IPS-11a (cell line): ENCODE measurements around the gene SOD1.
"Not testable (repeated sequence)": the region's sequence is repeated elsewhere in the genome, so short reads cannot be mapped to it uniquely, and the experiment has no call there.

ENCODE experiments used
- H3K4me3 ChIP-seq: one replicate; pipeline ENCODE4 v1.5.1; 2013; ENCODE audit warnings: low read depth, low read length, control low read depth

SOD1 gene

DNA sequence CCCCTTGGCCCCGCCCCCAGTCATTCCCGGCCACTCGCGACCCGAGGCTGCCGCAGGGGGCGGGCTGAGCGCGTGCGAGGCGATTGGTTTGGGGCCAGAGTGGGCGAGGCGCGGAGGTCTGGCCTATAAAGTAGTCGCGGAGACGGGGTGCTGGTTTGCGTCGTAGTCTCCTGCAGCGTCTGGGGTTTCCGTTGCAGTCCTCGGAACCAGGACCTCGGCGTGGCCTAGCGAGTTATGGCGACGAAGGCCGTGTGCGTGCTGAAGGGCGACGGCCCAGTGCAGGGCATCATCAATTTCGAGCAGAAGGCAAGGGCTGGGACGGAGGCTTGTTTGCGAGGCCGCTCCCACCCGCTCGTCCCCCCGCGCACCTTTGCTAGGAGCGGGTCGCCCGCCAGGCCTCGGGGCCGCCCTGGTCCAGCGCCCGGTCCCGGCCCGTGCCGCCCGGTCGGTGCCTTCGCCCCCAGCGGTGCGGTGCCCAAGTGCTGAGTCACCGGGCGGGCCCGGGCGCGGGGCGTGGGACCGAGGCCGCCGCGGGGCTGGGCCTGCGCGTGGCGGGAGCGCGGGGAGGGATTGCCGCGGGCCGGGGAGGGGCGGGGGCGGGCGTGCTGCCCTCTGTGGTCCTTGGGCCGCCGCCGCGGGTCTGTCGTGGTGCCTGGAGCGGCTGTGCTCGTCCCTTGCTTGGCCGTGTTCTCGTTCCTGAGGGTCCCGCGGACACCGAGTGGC, at the start of gene SOD1:
Gene SOD1 (plus strand): TSS at position 158 of the 723 bp plus-strand sequence. CDS start 77 bp downstream, at position 235.
- H3K4me3 ChIP-seq, result peak within 1 kb of the TSS; percentile 87

DNA sequence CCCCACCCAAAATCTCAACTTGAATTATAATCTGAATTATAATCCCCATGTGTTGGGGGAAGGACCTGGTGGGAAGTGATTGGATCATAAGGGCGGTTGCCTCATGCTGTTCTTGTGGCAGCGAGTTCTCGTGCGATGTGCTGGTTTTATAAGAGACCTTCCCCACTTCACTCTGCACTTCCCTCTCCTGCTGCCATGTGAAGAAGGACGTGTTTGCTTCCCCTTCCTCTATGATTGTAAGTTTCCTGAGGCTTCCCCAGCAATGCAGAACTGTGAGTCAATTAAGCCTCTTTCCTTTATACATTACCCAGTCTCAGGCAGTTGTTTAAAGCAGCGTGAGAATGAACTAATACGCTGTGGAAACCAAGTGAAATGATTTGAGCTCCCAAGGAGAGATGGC, 48.0 kb upstream of the SOD1 start:
- no peak overlapping the region for H3K4me3 ChIP-seq

DNA sequence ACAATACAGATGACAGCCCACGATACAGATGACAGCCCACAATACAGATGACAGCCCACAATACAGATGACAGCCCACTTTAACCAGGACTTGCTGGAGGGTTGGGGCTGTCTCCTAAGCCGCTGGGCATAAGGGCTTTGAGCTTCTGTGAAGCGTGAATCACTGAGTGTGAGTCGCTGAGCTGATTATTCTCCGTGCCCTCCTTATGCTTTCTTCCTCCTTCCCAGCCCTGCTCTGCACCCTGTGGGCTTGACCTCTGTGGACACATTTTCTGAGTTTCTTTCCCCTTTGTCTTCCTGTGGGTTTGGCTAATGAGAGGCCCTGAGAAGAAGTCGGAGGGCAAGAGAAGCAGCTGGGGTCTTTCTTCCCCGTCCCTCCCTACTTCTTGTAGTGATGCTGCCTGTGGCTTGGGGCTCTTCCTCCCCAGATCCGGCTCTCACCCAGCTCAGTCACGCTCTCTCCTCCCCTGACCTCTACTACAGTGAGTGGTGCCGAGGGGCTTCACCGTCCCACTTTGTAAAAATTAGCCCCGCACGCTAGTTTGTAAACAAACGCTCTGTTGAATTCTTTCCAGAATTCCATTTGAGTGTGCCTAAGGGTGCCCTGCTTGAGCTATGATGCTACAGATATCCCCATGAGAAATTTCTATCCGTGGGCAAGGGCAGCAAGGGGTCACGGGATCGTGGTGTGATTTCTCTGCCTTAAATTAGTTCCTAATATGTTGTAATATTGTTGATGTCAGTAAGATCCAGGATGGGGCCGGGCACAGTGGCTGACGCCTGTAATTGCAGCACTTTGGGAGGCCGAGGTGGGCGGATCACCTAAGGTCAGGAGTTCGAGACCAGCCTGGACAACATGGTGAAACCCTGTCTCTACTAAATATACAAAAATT, 46.4 kb upstream of the SOD1 start:
- H3K4me3 ChIP-seq, result no peak overlapping the region

DNA sequence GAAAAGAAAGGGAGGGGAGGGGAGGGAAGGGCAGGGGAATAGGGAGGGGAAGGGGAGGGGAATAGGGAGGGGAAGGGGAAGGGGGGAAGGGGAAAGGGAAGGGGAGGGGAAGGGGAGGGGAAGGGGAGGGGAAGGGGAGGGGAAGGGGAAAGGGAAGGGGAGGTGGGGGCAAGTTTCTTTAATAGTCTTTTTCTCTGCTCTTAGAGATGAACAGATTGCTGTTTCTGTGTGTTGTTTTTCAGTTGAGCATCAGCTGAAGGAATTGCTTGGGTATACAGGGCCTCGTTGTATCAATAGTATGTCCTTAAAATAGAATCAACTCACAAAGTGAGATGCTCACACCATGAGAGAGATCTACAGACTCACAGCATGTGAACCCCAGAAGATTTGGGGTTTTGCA, 44.8 kb upstream of the SOD1 start:
- no peak overlapping the region for H3K4me3 ChIP-seq

DNA sequence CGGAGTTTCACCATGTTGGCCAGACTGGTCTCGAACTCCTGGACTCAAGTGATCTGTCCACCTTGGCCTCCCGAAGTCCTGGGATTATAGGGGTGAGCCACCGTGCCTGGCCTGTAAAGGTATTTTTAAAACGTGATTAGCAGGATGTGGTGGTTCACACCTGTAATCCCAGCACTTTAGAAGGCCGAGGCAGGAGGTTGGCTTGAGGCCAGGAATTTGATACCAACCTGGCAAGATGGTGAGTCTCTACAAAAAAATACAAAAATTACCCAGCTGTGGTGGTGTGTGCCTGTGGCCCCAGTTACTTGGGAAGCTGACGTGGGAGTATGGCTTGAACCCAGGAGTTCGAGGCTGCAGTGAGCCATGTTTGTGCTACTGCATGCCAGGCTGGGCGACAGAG, 43.3 kb upstream of the SOD1 start:
- no peak overlapping the region for H3K4me3 ChIP-seq

DNA sequence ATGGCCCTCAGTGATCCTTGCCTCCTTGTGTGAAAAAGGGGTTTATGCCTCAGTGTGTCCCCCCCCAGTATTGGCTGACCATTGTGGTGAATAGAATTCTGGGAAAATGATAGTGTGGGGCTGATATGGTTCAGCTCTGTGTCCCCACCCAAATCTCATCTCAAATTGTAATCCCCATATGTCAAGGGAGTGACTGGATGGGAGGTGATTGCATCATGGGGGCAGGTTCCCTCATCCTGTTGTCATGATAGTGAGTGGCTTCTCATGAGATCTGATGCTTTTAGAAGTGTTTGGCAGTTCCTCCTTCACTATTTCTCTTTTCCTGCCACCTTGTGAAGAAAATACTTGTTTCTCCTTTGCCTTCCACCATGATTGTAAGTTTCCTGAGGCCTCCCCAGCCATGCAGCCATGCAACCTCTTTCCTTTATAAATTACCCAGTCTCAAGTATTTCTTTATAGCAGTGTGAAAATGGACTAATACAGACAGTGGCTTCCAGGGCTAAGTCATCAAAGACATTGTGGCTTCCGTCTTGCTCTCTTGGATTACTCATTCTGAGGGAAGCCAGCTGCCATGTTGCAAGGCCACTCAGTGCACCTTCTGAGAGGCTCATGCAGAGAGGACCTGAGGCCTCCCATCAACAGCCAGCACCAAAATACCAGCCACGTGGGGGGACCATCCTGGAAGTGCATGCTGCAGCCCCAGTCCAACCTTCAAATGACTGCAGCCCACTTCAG, 40.6 kb upstream of the SOD1 start:
- H3K4me3 ChIP-seq, result no peak overlapping the region

DNA sequence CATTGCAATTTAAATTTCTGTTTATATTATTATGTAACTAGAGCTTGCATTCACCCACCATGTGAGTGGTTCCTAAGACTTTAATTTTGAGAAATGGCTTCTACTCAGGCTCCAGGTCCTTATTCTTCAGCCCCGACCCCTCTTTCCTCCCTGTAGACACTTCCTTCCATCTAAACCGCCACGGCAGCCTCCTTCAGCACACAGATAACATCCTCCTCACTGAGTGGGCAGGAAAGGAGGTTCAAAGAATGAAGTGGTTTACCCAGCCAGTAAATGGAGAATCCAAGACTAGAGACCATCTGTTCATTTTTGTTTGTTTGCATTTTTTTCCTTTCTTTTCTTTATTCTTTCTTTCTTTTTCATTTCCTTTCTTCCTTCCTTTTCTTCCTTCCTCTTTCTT, 37.1 kb upstream of the SOD1 start:
- H3K4me3 ChIP-seq, result no peak overlapping the region

DNA sequence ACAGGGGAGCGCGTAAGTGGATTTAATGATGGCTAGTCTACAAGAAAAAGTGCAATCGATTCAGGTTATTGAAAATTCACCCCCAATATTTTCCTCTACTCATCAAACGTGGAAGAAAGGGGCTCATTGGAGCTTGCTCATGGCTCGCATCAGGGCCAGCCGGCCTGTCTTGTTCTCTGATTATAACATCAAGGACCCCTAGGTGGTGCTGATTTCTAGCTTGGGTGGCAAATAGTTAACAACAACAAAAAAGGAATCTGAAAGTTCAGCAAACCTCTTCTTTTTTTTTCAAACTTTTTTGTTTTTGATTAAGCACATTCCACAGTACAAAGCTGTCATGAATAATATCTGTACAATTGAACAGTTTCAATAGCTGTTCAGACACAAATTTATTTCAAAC, 35.8 kb upstream of the SOD1 start:
- H3K4me3 ChIP-seq, result no peak overlapping the region

DNA sequence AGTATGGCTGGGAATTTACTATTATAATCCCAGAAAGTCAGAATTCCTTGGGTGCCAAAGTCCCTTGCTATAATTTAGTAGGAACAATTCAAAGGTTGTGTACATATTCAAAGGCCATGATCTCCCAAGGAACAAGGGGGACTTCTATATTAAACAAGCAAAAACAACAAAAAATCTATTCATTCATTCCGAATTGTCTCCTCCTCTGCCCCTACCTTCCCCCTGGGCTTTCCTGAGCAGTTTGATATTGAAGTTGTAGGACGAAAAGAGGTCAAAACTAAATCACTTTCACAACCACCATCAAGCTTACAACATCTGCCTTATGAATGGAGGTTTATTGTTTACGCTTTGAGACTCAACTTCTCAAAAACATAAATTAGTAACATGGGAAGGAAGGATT, 35.3 kb upstream of the SOD1 start:
- H3K4me3 ChIP-seq, result no peak overlapping the region

DNA sequence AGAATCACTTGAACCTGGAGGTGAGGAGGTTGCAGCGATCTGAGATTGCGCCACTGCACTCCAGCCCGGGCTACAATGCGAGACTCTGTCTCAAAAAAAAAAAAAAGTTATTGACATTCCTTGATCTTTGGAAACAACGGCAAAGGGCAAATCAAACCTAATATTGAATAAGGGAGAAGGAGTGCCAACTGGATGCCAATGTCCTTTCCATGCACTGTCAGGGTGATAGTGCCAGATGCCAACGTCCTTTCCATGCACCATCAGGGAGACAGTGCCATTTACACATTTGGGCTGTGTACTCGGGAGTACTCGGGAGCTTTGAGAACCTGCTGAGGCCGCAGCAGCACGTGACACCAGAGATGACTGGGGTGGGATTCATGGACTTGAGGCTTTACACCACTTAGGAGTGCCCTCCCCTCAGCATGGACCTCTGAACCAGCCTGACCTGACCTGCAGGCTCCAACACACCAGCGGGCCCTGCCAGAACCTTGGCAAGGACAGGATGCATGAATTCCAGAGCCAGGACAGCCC, 34.5 kb upstream of the SOD1 start:
- no peak overlapping the region for H3K4me3 ChIP-seq

DNA sequence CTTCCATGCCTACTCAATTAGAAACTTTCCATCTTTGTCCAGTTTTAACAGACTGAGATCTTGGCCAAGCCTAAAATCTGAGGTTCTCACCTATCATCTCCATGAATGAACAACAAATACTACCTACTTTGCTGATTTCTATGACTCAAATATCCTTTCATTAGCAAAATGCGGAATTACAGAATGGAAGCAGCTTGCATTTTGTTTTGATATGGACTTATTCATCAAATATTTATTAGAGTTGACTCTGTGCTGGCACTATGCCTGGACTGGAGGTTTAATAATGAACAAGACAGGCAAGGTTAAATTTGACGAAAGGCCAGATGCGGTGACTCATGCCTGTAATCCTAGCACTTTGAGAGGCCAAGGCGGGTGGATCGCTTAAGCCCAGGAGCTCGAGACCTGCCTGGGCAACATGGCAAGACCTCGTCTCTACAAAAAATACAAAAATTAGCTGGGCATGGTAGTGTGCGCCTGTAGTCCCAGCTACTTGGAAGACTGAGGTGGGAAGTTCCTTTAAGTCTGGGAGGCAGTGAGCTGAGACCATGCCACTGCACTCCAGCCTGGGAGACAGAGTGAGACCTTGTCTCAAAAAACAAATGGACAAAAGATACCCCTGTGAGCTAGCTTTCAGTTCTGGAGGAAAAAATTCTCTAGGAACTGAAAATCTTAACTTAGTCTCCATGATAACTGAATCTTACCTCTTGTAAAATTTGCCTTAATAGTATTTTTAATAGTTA, 29.4 kb upstream of the SOD1 start:
- H3K4me3 ChIP-seq, result no peak overlapping the region

DNA sequence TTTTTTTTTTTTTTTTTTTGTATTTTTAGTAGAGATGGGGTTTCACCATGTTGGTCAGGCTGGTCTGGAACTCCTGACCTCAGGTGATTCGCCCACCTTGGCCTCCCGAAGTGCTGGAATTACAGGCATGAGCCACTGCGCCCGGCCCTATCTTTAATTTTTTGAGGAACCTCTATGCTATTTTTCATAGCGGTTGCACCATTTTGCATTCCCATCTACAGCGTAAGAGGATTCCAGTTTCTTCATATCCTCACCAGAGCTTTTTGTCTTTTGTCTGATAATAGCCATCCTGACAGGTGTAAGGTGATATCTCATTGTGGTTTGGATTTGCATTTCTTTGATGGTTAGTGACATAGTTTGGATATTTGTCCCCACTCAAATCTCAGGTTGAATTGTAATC, 27.6 kb upstream of the SOD1 start:
- not testable (repeated sequence) for H3K4me3 ChIP-seq

DNA sequence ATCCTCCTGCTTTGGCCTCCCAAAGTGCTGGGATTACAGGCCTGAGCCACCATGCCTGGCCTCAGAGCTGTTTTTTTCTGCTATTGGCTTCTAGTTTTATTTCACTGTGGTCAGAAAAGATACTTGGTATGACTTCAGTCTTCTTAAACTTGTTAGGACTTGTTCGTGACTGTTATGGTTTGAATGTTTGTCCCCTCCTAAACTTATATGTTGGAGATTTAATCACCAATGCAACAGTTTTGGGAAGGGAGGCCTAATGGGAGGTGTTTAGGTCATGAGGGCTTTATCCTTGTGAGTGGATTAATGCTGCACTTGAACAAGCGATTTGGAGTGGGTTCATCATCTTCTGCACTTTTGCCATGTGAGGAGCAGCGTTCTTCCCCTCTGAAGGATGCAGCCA, 24.5 kb upstream of the SOD1 start:
- no peak overlapping the region for H3K4me3 ChIP-seq

DNA sequence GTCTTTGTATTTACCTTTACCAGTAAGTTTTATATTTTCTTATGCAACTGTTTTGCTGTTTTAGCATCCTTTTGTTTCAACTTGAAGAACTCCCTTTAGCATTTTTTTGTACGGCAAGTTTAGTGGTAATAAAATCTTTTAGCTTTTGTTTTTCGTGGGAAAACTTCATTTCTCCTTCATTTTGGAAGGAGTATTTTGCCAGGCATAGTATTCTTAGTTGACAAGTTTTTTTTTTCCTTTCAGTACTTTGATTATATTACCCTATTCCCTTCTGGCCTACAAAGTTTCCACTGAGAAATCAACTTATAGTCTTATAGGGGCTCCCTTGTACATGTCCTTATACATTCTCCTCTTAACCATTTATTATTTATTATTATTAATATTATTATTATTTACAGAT, 22.6 kb upstream of the SOD1 start:
- H3K4me3 ChIP-seq, result no peak overlapping the region

DNA sequence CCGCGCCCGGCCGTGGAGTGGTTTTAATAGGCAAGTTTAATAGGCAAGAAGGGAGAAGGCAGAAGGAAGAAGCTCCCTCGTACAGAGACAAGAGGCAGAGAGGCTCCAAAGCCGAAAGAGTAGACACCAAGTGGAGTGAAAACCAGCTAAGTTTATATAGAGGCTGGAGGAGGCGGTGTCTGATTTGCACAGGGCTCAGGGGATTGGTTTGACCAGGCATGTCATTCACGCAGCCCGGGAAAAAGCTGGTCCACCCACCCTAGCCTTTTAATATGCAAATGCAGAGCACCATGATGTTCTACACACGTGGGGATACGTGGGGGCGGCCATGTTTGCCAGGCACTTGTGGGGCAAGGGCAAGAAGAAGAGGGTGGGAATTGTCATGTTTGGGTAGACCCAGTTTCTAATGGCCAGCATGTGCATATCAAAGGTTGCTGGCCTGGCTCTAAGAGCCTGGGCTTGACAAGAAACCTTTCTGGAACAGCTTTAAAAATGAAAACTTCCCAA, 18.0 kb upstream of the SOD1 start:
- no peak overlapping the region for H3K4me3 ChIP-seq

DNA sequence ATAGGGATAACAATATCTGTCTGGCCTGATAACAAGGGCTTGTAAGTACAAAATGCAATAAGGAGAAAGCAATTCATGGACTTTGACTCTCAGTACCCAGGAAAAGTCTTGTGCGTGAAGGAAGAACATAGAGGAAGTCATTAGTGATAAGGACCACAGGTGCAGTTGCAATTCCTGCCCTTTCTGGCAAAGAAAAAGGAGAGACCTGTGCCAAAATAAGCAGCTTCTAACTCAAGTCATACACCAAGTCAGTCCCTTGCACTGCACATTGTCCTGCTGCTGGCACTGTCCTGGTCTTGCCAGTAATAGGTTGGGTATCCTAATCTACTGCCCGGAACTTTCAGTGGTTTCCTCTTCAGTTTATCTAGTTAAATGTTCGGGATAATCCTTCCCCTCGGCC, 14.8 kb upstream of the SOD1 start:
- no peak overlapping the region for H3K4me3 ChIP-seq

DNA sequence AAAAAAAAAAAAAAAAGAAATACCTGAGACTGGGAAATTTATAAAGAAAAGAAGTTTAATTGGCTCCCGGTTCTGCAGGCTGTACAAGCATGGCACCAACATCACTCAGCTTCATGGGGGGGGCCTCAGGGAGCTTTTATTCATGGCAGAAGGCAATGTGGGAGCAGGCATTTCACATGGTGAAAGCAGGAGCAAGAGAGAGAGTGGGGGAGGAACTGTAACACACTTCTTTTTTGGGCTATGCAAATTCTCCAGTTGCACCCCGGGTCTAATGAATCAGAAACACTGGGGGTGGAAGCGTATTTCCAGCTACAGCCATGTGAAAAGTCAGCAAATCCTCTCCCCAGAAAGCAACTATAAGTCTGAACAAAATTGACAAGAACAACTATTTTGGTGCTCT, 11.8 kb upstream of the SOD1 start:
- H3K4me3 ChIP-seq, result no peak overlapping the region

DNA sequence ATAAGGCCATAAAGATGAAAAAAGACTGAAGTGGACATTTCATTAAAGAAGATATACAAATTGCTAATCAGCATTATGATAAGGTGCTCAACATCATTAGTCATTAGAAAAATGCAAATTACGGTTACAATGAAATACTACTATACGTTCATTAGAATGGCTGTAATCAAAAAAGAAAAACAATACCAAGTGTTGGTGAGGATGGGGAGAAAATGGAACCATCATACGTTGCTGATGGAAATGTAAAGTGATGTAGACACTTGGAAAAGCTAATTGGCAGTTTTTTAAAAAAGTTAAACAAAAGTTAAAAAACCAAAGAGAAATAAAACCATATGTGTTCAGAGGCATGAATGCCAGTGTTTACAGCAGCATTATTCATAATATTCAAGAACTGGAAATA, 8.6 kb upstream of the SOD1 start:
- H3K4me3 ChIP-seq, result no peak overlapping the region

DNA sequence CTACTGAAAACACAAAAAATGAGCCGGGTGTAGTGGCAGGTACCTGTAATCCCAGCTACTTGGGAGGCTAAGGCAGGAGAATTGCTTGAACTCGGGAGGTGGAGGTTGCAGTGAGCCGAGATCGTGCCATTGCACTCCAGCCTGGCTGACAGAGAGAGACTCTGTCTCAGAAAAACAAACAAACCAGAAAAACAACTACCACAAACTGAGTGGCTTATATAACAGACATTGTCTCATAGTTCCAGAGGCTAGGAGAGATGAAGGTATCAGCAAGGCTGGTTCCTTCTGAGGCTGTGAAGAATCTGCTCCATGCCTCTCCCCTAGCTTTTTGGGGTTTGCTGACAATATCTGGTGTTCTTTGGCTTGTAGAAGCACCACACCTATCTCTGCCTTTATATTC, 8.0 kb upstream of the SOD1 start:
- H3K4me3 ChIP-seq, result not testable (repeated sequence)

DNA sequence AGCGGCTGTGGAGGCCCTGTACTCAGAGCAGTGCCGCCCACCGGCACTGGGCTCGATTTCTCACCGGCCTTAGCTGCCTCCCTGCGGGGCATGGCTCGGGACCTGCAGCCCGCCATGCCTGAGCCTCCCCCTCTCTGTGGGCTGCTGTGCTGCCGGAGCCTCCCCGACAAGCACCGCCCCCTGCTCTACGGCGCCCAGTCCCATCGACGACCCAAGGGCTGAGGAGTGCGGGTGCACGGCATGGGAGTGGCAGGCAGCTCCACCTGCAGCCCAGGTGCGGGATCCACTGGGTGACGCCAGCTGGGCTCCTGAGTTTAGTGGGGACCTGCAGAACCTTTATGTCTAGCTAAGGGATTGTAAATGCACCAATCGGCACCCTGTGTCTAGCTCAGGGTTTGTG, 5.2 kb upstream of the SOD1 start:
- no peak overlapping the region for H3K4me3 ChIP-seq
